Activated effector memory CD4-positive, alpha-beta T cell treated with anti-CD3 and anti-CD28 coated beads, Interleukin-2, amount 50 U/mL, for 16 hours (primary cell): ENCODE results near the gene PXT1.
A peak's percentile ranks its signal among the peaks of the same experiment; 100 is the strongest.
"Not testable (repeated sequence)": the region's sequence is repeated elsewhere in the genome, so short reads cannot be mapped to it uniquely, and the experiment has no call there.

ENCODE experiments used
- DNase-seq: peaks from one replicate; pipeline ENCODE4 v3.0.0-alpha.2; 2020

PXT1 gene, protein sequence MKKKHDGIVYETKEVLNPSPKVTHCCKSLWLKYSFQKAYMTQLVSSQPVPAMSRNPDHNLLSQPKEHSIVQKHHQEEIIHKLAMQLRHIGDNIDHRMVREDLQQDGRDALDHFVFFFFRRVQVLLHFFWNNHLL

DNA sequence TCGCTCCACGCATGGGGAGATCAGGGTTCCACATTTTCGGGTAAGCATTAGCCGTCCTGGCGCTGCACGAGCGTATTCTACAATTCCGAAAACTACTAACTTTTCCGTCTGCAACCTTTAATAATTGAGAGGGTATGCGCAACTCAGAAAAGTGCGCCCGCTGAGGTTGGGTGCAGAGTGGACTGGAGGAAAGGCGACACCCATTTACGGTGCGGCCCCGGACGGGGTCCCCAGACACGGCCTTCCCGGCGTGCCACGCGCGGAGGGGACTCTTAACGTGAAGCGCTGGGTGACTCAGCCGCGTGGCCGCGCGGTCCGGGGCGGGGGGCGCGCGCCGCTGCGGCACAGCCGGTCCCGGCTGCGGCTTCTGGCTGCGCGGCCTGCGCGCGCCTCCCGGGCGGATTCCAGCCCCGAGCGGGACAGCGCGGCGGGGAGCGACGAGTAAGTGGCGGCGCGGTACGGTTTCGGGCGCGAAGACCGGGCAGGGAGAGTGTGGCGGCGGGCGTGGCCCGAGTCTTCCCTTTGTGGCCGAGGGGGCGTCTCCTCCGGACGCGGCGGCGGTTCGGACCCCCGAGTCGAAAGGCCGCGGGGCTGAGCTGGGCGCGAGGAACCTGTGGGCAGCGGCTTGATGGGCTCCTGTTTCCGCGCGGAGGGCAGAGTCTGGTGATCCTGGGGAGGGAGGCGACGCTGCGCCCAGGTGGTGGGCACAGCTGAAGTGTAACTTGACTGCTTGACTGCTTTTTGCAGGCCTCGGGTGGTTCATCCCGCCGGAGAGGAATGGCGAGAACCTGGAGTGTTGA lies at the start of gene PXT1, which contains the start of gene KCTD20:
Gene PXT1 (minus strand): TSS at position 184 of the 800 bp plus-strand sequence. CDS start 16,772 bp downstream, outside the sequence.
Gene KCTD20 (plus strand): TSS at position 330 of the 800 bp plus-strand sequence. CDS start 27,098 bp downstream, outside the sequence.
- DNase-seq, result peak; percentile 94

DNA sequence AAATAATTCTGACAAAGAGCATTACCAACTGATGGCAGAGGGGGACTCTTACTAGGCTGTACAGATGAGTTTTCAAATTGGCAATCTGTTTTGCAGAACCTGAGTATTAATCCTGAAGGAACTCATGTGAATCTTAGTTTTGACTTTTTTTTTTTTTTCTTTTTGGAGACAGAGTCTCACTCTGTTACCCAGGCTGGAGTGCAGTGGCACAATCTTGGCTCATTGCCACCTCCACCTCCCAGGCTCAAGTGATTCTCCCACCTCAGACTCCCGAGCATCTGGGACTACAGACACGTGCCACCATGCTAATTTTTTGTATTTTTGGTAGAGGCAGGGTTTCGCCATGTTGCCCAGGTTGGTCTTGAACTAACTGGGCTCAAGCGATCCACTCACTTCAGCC lies 49.4 kb upstream of the PXT1 start:
- DNase-seq, result no peak

DNA sequence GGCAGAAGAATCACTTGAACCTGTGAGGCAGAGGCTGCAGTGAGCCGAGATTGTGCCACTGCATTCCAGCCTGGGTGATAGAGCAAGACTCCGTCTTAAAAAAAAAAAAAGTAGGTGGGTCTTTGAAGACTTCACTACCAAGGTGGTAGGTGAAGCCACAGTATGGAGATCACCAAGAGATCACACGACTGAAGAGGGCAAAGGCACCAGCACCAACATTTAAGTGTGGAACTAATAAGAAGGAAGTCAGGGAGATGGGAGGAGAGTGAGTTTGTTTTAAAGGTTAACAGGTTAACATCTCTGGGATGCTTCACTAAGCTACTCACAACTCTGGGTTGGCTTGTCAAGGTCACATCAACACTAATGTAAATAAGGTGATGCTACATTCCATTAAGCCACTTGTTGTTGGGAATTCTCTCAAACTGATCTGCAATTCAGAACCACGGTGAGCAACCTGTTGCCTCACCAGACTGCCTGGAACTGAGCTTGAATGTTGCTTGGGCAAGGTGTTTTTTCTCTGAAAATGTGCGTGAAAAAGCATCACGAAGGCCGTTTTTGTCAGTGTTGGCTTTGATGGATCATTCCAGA lies 48.8 kb upstream of the PXT1 start:
- no peak for DNase-seq

DNA sequence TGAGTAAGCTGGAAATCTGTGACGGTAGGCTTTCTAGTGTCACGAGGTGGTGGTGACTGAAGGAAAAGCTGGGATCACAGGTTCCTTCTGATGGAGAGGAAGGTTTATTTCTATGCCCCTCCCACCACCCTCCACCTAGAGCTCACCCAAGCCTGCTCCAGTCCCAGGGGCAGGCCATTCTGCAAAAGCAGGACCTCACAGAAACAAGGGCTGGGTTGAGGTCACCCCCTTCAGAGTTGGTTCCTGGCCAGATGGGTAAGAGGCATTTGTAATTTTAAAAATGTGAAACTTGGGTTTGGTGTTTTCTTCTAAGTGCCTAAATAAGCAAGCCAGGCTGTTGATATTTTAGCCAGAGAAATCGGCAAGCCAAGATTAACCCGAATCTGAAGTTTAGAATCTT lies 46.8 kb upstream of the PXT1 start:
- no peak for DNase-seq

DNA sequence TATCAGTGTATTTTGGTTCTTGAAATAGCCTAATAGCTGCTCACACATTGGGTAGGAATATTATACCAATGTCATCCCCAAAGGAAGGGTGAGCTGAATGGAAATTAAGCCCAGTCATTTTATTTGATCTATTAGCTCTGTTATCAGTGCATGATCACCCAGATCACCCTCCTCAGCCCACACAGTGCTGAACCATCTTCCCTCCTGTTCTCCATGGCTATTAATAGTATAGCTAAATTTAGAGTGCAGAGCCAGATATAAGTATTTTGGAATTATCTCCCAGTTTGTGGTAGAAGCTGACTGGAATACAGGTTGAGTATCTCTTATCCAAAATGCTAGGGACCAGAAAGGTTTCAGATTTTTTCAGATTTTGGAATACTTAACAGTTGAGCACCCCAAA lies 45.6 kb upstream of the PXT1 start:
- no peak for DNase-seq

DNA sequence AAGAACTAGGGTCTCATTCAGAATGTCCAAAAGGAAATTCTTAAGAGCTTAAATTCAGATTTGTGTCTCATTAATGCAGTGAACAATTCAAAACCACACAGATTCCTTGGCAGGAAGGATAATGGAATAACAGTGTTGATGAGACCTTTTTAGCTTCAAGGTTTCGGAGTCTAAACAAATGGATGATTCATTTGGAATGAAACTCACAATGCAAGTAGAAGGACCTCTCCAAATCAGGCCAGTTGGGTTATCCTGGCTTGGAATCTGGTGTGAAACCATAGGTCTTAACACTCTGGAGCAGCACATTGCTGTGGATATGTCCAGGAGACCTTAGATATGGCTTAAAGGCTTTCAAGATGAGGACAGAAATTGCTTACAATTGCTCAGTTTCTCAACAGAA lies 45.0 kb upstream of the PXT1 start:
- no peak for DNase-seq

DNA sequence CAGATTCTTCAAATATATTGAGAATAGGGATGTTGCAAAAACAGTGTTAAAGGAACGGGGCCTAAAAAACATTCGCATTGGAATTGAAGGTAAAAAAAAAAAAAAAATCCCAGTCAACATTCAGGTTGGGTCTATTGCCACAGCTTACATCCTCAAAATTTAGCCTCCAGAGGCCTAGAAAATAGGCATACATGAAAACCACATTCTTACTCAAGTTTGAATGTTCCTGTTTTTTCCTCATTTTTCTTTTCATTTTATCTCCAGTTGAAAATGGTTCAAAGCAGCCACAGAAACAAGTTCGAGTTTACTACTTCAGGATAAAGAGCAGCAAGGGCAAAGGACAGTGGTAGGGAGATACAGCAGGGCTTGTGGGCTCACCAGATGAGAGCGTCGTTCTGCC lies 42.1 kb upstream of the PXT1 start:
- DNase-seq, result no peak

DNA sequence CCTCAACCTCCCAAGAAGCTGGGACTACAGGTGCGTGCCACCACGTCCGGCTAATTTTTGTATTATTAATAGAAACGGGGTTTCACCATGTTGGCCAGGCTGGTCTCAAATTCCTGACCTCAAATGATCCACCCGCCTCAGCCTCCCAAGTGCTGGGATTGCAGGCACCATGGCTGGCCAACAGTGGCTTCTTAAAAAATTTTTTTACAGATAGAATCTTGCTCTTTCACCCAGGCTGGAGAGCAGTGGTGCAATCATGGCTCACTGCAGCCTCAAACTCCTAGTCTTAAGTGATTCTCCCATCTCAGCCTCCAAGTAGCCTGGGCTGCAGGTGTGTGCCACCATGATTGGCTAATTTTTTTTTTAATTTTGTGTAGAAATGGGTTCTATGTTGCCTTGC lies 40.7 kb upstream of the PXT1 start:
- DNase-seq, result not testable (repeated sequence)

DNA sequence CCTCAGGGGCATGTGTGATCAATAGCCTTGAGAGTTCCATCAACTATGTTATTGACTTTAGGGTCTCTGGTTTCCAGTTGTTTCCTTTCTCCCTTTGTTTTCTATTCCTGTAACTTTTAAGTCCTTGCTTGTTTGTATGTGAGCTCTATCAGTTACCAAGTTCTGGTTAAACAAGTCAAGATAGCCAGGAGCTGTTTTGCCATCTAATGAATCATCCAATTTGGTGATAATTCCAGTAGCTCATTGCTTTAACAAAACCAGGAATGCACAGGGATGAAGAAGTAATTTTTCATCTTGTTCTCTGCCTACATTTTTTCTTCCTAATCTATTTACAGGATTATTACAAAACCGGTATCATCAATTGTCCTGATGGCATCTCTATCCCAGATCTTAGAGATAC lies 36.6 kb upstream of the PXT1 start:
- no peak for DNase-seq

DNA sequence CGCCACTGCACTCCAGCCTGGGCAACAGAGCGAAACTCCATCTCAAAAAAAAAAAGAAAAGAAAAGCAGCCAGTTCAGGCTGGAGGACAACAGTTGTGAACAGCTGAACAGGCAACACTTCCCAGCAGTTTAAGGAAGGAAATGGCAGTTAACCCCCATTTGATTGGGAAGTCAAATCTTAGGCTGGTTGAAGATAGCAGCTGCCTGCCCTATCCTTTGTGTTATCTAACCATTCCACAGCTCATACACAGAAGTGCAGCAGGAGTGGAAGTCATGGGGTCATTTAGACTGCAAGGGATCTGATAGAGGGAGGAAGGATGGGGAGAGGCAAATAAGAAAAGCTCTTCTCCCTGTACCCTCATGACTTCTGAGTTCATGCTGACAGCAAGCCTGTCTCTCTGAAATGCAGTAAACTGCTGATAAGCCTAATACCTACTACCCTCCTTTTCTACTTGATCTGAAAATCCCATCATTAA lies 35.4 kb upstream of the PXT1 start:
- no peak for DNase-seq

DNA sequence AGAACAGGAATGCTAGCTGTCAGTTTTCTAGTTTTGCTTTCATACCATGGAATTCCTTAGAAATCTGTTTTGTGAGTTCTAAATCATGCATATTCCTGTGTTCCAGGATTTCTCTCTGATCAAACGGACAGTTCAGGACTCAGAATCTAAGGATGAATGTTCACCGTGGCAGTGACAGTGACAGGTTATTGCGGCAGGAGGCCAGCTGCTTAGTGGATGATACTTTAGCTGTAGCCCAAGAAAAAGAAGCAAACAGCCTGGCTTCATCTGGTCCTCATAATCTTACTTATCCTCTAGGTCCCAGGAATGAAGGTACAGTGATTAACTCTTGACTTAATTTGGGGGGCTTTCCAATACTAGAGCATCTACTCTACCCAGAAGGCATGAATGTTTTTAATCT lies 27.3 kb upstream of the PXT1 start:
- DNase-seq, result no peak

DNA sequence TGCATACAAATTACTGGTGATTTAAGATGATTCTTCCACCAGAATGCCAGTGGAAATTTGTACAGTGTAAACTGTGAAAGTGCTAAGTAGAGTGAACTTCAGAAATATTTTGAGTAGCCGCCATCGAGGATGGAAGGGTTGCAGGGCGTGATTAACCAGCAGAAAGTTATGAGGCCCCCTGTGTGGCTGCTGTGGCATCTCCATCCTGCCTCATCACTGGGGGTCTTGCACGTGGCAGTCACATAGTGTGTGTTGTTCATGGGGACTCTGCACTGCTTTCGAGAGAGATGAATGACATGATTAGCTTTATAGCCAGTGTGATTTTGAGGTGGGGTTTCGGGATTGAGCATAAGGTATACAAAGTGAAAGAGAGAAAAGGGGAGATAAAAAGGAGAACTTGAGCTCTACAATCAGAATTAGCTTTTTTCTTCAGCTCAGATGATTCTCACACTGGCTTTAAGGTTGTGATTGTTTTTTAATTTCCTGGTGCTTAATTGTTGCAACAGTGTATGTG lies 26.6 kb upstream of the PXT1 start:
- no peak for DNase-seq

DNA sequence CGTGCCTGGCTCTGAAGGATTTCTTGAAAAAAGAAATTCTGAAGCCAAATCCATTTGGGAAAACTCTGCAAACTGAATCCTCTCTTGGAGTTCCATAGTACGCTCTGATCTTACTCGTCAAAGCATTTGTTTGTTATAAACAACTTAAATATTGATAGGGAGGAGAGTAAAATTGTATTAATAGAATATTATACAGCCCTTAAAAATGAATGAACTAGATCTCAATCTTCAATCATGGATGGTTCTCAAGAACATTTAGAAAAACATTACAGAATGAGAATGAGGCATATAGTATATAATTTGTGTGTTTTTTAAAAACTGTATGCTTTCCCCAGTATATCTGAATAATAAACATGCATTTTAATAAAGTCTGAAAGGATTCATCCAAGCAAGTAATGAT lies 25.0 kb upstream of the PXT1 start:
- DNase-seq, result no peak

DNA sequence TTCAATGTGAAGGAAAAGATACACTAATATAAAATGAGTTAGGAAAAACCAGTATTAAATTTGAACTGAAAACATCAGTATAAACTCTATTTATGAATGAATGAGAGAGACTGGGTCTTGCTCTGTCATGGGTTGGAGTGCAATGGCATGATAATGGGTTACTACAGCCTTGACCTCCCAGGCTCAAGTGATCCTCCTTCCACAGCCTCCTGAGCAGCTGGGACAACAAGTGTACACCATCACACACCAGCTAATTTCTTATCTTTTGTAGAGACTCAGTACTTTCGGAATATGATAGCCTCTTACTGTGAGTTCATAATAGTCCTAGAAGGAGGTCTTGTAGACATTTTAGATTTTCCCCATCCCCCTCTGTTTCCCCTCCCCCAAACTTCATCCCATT lies 21.6 kb upstream of the PXT1 start:
- no peak for DNase-seq

DNA sequence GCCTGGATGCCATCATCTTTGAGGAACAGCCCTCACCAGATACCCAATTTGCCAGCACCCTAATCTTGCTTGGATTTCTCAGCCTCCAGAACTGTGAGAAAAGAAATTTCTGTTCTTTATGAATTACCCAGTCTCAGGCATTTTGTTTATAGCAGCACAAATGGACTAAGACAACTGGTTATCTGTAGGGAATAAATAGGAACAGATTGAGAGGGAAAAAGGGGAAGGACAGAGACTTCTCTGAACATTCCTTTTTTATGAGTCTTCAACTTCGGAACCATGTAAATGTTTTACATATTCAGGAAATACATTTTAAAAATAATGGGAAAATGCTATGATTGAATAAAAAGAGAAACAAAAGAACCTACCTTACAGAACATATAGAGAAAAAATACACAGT lies 21.0 kb upstream of the PXT1 start:
- no peak for DNase-seq

DNA sequence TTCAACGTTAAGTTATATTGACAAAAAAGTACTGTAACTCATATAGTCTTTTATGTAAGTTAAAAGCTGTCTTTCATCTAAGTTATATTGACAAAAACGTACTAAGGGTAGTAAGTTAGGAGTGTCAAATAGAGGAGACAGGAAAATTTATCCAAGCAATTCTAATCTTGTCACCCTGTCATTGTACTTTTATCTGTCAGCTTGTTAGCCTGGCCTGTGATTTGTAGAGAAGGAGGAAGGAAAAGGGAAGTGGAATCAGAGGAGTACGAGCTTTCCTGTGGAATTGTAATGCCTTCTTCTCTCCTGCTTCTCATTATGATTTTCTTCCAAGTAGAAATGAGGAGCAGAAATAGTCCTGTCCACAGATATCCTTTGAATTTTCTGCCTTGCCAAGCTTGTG lies 19.0 kb upstream of the PXT1 start:
- DNase-seq, result no peak

DNA sequence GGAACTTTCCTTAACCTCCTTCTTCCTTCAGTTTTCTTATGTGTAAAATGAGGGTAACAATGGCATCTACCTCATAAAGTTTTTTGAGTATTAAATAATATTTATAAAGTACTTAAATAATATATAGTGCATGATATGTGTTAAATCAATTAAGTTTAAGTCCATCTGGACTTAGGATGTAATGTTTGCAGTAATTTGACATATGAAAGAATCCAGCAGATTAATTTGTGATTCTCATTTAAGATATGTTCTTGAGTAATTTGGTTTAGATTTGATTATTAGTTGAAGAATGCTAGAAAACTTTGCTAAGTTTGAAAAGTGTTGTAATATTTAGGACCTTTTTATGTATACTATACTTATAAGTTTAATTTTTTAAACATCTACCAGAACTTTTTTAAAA lies 18.3 kb upstream of the PXT1 start:
- DNase-seq, result no peak

DNA sequence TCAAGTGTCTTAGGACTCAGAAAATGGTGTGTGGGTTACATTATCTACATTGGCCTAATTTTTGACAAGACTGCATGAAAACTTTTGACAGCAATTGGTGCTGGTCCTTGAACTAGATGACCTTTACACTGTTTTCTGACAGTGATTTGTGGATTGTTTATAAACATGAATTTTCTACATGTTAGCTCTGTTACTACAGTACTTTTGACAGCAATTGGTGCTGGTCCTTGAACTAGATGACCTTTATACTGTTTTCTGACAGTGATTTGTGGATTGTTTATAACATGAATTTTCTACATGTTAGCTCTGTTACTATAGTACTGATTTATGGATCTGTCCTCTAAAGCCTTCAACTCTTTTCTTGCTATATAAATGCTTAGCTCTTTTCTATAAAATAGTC lies 16.8 kb upstream of the PXT1 start:
- no peak for DNase-seq

DNA sequence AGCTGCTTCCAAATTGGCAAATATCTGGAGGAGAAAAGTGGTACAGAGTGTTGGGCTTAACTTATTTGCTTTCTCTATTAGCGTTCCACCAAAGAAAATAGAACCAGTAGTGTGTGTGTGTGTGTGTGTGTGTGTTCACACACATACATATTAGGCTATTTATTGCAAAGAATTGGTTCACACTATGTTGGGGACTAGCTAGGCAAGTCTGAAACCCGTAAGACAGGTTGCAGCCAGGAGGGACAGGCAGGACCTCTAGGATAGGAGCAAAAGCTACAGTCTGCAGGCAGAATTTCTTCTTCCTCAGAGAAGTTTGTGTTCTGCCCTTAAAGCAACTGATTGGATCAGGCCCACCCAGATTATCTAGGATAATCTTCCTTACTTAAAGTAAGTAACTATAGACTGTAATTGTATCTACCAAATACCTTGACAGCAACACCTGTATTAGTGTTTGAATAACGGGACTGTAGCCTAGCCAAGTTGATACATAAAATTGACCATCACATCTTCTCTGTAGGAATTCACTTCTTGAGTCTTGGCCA lies 12.9 kb upstream of the PXT1 start:
- DNase-seq, result no peak

DNA sequence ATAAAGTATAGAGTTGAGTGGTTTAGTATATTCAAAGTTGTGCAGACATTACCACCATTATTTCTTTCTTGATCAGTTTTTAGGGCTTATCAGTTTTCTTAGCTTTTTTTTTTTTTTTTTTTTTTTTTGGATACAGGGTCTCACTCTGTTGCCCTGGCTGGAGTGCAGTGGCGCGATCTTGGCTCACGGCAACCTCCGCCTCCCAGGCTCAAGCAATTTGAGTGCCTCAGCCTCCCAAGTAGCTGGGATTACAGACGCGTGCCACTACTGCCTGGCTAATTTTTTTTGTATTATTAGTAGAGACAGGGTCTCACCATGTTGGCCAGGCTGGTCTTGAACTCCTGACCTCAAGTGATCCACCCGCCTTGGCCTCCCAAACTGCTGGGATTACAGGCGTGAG lies 10.2 kb upstream of the PXT1 start:
- DNase-seq, result not testable (repeated sequence)

DNA sequence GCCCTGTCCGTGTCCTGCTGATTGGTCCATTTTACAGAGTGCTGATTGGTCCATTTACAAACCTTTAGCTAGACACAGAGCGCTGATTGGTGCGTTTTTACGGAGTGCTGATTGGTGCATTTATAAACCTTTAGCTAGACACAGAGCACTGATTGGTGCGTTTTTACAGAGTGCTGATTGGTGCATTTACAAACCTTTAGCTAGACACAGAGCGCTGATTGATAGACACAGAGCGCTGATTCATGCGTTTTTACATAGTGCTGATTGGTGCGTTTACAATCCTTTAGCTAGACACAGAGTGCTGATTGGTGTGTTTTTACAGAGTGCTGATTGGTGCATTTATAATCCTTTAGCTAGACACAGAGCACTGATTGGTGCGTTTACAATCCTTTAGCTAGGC lies 6.5 kb upstream of the PXT1 start:
- not testable (repeated sequence) for DNase-seq

DNA sequence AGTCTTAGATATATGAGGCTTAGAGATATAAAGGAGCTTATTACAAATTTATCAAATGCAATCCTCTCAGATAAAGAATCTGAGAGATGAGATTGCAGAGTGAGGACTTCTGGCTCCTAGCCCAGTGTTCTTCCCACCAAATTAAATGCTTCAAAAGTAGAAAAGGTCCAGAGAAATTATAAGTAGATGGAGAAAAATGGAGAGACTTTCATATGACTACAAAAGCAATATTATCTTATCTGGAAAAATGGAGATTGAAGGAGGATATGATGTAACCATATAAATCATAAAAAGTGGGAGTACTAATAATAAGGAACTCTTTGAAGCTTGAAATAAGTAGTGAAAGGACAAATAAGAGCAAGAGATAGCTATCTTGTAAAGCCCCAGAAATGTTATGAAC lies 3.0 kb upstream of the PXT1 start:
- DNase-seq, result no peak

DNA sequence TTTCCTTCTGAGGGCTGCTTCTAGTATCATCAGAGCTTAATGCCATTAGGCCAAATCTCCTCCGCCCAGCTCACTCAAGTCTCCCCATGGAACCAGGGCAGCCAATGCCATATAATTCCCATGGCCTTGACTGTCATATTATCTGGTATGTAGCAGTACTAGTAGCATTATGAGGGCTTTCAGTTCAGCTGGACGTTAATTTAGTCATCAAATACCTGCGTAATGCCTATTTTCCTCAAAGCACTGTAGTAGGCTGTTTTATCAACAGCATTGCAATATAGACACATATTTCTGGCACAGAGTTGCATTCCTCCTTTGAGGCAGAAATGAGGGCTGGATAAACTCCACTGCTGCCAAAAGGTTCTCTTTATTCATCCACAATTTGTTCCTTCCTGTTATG lies 1.8 kb upstream of the PXT1 start:
- no peak for DNase-seq
